ENCODE measurements around the gene SLC37A1. TPM values are rescaled to one million over a fixed set of nuclear protein-coding genes. Genes with fewer than 3 reads are reported as not detected.

The SLC37A1 gene
- total and polyA plus RNA-seq, 9 of the 15 experiments (the other 6 are each of a cell fraction or from before 2014, with no cell fraction given), result 0.06 to 3.4 (median 0.40) TPM

- no peak for TF ChIP-seq E2F8 (IDR thresholded peaks at IDR 0.05; ENCODE audit: low read depth, partially characterized antibody)
- no peak for TF ChIP-seq HEY1 (CRISPR knock-in tag; IDR thresholded peaks at IDR 0.05; ENCODE audit: borderline replicate concordance)
- TF ChIP-seq BCOR (IDR thresholded peaks at IDR 0.05), result no peak
- no peak for TF ChIP-seq KAT8 (IDR thresholded peaks at IDR 0.05; ENCODE audit: low read depth)
- no peak for TF ChIP-seq PYGO2 (tag; IDR thresholded peaks at IDR 0.05)
- no peak for TF ChIP-seq ZNF511 (CRISPR knock-in tag; IDR thresholded peaks at IDR 0.05)
- no peak for TF ChIP-seq ZBTB33 (CRISPR knock-in tag; IDR thresholded peaks at IDR 0.05)
- no peak for TF ChIP-seq FOS (IDR thresholded peaks at IDR 0.05; ENCODE audit: extremely low read depth, insufficient read length)
- TF ChIP-seq SMARCA5 (IDR thresholded peaks at IDR 0.05), result no peak
- TF ChIP-seq TRIM25 (IDR thresholded peaks at IDR 0.05; ENCODE audit: borderline replicate concordance), result no peak
- no peak for TF ChIP-seq HINFP (tag; conservative IDR thresholded peaks at IDR 0.05; ENCODE audit: low read depth)
- TF ChIP-seq GTF2B (IDR thresholded peaks at IDR 0.05; ENCODE audit: extremely low read depth, insufficient read length), result no peak
- TF ChIP-seq SNIP1 (IDR thresholded peaks at IDR 0.05; ENCODE audit: low read depth), result no peak
- TF ChIP-seq RAD21 (CRISPR knock-in tag; conservative IDR thresholded peaks at IDR 0.05 in 1 of 2, IDR thresholded peaks at IDR 0.05 in 1 of 2), result peak; percentile 92 to 96
- TF ChIP-seq MYC (IDR thresholded peaks at IDR 0.05; ENCODE audit: low read depth, low read length), result peak; percentile 23; the same call in 1 of the 2 replicates
- no peak for TF ChIP-seq MYC (CRISPR knock-in tag; IDR thresholded peaks at IDR 0.05; ENCODE audit: borderline replicate concordance, low read depth)
- no peak for TF ChIP-seq ZNF121 (CRISPR knock-in tag; conservative IDR thresholded peaks at IDR 0.05)
- no peak for TF ChIP-seq ZKSCAN3 (CRISPR knock-in tag; IDR thresholded peaks at IDR 0.05)
Observed at GRCh38 chr21:42539931-42540343, 26.3 kb downstream of the SLC37A1 start (continued).

Data from K562 (cell line).